GM12892 (cell line): ENCODE data around the gene STXBP4.

Experiments used
- POLR2A ChIP-seq: IDR thresholded peaks from 2 replicates; pipeline ENCODE4 v1.6.1; 2011; ENCODE audit warnings: low read depth, low read length, control low read depth
- POLR2AphosphoS5 ChIP-seq: IDR thresholded peaks from 2 replicates; pipeline ENCODE4 v1.6.1; 2011; ENCODE audit warnings: low read depth, low read length, control low read depth
- TAF1 ChIP-seq: IDR thresholded peaks from 2 replicates; pipeline ENCODE4 v1.6.1; 2011; ENCODE audit warnings: low read depth, mild to moderate bottlenecking, control low read depth, low read length, borderline replicate concordance

DNA sequence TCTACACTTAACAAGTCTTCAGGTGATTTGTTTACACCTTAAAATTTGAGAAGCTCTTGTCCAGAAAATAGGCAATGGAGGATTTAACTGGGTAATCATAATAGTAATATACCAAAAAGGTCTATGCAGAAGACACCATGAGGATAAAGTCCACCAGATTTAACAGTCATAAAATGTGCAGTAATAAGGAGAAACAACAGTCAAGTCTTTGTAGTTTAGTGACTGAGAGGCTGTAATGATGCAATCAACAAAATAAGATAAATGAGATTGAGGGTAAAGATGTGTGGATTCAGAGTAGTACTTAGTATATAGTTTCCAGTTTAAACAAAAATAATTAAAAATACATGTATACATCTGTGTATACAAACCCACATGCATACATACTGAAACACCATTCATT, 91.2 kb downstream of the STXBP4 start:
- TF ChIP-seq POLR2AphosphoS5 = no peak
- TF ChIP-seq TAF1 = no peak
- no peak for TF ChIP-seq POLR2A
